Measurements from ENCODE around the gene CHST8. TPM values are rescaled to one million over a fixed set of nuclear protein-coding genes. Genes with fewer than 3 reads are reported as not detected.

CHST8 gene
- total RNA-seq, 1 donor from 2014 or later: 26.6 TPM

GRCh38 chr19:33802801-33803200 lies 181.0 kb downstream of the CHST8 start:
- Mint-ChIP-seq H3K4me3 (no peak overlapping the region), H3K9me3 (no peaks in the 10 kb centered on the region), H3K27me3 (ENCODE audit: low read depth) (no peaks in the 10 kb centered on the region), H3K36me3 (peaks cover 9% of the 10 kb centered on the region), H3K4me1 (peaks cover 15% of the 10 kb centered on the region), H3K27ac (no peak overlapping the region)
- DNase-seq (ENCODE audit: low spot score in 2 of 2, unreplicated experiment in 2 of 2): no peak
- TF ChIP-seq CTCF (IDR thresholded peaks at IDR 0.05; ENCODE audit: unreplicated experiment): no peak

- Mint-ChIP-seq H3K36me3 (peaks cover 13% of the 10 kb centered on the region), H3K27ac (no peak overlapping the region), H3K4me1 (peaks cover 15% of the 10 kb centered on the region), H3K27me3 (ENCODE audit: low read depth) (no peaks in the 10 kb centered on the region), H3K9me3 (no peaks in the 10 kb centered on the region), H3K4me3 (no peak overlapping the region)
- no peak for DNase-seq (ENCODE audit: low spot score in 2 of 2, unreplicated experiment in 2 of 2)
- no peak for TF ChIP-seq CTCF (IDR thresholded peaks at IDR 0.05; ENCODE audit: unreplicated experiment)
Observed at GRCh38 chr19:33803383-33803782, 181.6 kb downstream of the CHST8 start.

GRCh38 chr19:33804021-33804799 lies 182.5 kb downstream of the CHST8 start:
- no peak for DNase-seq (ENCODE audit: low spot score in 2 of 2, unreplicated experiment in 2 of 2)
- Mint-ChIP-seq H3K4me1 (peaks cover 7% of the 10 kb centered on the region), H3K9me3 (no peaks in the 10 kb centered on the region), H3K27ac (no peak overlapping the region), H3K4me3 (no peak overlapping the region), H3K36me3 (peaks cover 16% of the 10 kb centered on the region), H3K27me3 (ENCODE audit: low read depth) (no peaks in the 10 kb centered on the region)
- TF ChIP-seq CTCF (IDR thresholded peaks at IDR 0.05; ENCODE audit: unreplicated experiment): no peak

GRCh38 chr19:33805313-33805712 lies 183.6 kb downstream of the CHST8 start:
- no peak overlapping the region for H3K4me3 Mint-ChIP-seq
- no peak for TF ChIP-seq CTCF (IDR thresholded peaks at IDR 0.05; ENCODE audit: unreplicated experiment)
- H3K27ac Mint-ChIP-seq: no peak overlapping the region
- peaks cover 23% of the 10 kb centered on the region for H3K36me3 Mint-ChIP-seq
- no peaks in the 10 kb centered on the region for H3K27me3 Mint-ChIP-seq (ENCODE audit: low read depth)
- DNase-seq (ENCODE audit: low spot score in 2 of 2, unreplicated experiment in 2 of 2): no peak
- H3K9me3 Mint-ChIP-seq: no peaks in the 10 kb centered on the region
- no peaks in the 10 kb centered on the region for H3K4me1 Mint-ChIP-seq

- DNase-seq (ENCODE audit: low spot score in 2 of 2, unreplicated experiment in 2 of 2): no peak
- Mint-ChIP-seq H3K36me3 (peaks cover 24% of the 10 kb centered on the region), H3K27ac (no peak overlapping the region), H3K4me3 (no peak overlapping the region), H3K9me3 (no peaks in the 10 kb centered on the region), H3K27me3 (ENCODE audit: low read depth) (no peaks in the 10 kb centered on the region), H3K4me1 (no peaks in the 10 kb centered on the region)
- TF ChIP-seq CTCF (IDR thresholded peaks at IDR 0.05; ENCODE audit: unreplicated experiment): no peak
Observed at GRCh38 chr19:33805840-33806433, 184.2 kb downstream of the CHST8 start.

Data from mesothelial cell of epicardium (in vitro differentiated cells).